RWPE2 (cell line): Measurements from ENCODE around the gene CRPPA.
"Not testable (repeated sequence)": the region's sequence is repeated elsewhere in the genome, so short reads cannot be mapped to it uniquely, and the experiment has no call there.

Experiments used
- ATAC-seq: fragments of 200-7000 bp; cut with Tn5 transposase; 3 replicates; pipeline ENCODE4 v1.9.1; 2021; ENCODE audit warnings: low read depth
- DNase-seq: peaks from one replicate; pipeline ENCODE4 v3.0.0-alpha.2; 2020; ENCODE audit warnings: low spot score
- H3K27ac ChIP-seq: fragments of 450-650 bp; 2 replicates; pipeline ENCODE4 v1.5.1; 2017; ENCODE audit warnings: mild to moderate bottlenecking; ENCODE audit not compliant: poor library complexity, severe bottlenecking
- H3K27me3 ChIP-seq: fragments of 250-450 bp; sonication (Bioruptor Pico); 2 replicates; pipeline ENCODE4 v1.5.1; 2021; ENCODE audit warnings: mild to moderate bottlenecking, moderate library complexity; ENCODE audit not compliant: insufficient read depth, poor library complexity, severe bottlenecking
- H3K36me3 ChIP-seq: fragments of 250-450 bp; sonication (Bioruptor Pico); 2 replicates; pipeline ENCODE4 v1.5.1; 2020; ENCODE audit warnings: low read depth, mild to moderate bottlenecking, moderate library complexity
- H3K4me1 ChIP-seq: fragments of 250-450 bp; sonication (Bioruptor Pico); 2 replicates; pipeline ENCODE4 v1.5.1; 2021; ENCODE audit warnings: mild to moderate bottlenecking, moderate library complexity; ENCODE audit not compliant: insufficient read depth, poor library complexity, severe bottlenecking
- H3K4me3 ChIP-seq: fragments of 250-450 bp; sonication (Bioruptor Pico); 2 replicates; pipeline ENCODE4 v1.5.1; 2021; ENCODE audit warnings: mild to moderate bottlenecking, moderate library complexity; ENCODE audit not compliant: severe bottlenecking
- H3K9me3 ChIP-seq: fragments of 250-450 bp; sonication (Bioruptor Pico); 2 replicates; pipeline ENCODE4 v1.5.1; 2021; ENCODE audit warnings: mild to moderate bottlenecking, moderate library complexity; ENCODE audit not compliant: severe bottlenecking
- TF ChIP-seq, protein P1 (sequence below): fragments of 450-650 bp; IDR thresholded peaks from one replicate; pipeline ENCODE4 v1.5.1; 2017; ENCODE audit warnings: mild to moderate bottlenecking, moderate library complexity; ENCODE audit not compliant: poor library complexity, severe bottlenecking

CRPPA gene

GRCh38 chr7:16395121-16395520 is 26.2 kb downstream of the CRPPA start:
- ATAC-seq (no peak), DNase-seq (no peak)
- H3K36me3 ChIP-seq = no peaks in the 10 kb centered on the region

DNA sequence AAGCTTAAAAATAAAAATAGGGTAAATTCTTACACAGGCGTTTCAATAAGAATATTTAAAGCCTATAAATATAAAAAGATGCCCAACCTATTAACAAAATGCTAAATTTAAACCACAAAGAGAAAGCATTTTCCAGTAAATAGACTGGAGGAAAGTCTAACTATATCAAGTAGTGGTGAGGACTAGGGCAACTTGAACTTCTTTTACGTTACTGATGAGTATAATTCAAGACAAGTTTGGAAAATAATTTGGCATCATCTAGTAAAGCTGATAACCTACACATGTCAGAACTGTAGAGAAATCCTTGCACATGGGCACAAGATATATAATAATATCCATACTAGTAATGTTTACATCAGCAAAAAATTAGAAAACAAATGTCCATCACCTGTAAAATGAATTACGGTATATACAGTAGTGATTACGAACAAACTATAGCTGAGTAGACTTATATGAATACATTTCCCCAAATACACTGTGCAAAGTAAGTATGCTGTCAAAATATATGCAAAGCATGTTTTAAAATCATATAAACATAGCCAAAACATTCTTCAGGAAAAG is 27.4 kb downstream of the CRPPA start:
- no peak for ATAC-seq
- H3K27ac ChIP-seq = no peak overlapping the region
- no peaks in the 10 kb centered on the region for H3K27me3 ChIP-seq
- no peaks in the 10 kb centered on the region for H3K36me3 ChIP-seq
- no peak overlapping the region for H3K4me3 ChIP-seq
- DNase-seq = no peak
- TF ChIP-seq, protein P1, sequence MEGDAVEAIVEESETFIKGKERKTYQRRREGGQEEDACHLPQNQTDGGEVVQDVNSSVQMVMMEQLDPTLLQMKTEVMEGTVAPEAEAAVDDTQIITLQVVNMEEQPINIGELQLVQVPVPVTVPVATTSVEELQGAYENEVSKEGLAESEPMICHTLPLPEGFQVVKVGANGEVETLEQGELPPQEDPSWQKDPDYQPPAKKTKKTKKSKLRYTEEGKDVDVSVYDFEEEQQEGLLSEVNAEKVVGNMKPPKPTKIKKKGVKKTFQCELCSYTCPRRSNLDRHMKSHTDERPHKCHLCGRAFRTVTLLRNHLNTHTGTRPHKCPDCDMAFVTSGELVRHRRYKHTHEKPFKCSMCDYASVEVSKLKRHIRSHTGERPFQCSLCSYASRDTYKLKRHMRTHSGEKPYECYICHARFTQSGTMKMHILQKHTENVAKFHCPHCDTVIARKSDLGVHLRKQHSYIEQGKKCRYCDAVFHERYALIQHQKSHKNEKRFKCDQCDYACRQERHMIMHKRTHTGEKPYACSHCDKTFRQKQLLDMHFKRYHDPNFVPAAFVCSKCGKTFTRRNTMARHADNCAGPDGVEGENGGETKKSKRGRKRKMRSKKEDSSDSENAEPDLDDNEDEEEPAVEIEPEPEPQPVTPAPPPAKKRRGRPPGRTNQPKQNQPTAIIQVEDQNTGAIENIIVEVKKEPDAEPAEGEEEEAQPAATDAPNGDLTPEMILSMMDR = no peak
- H3K4me1 ChIP-seq = no peaks in the 10 kb centered on the region
- no peaks in the 10 kb centered on the region for H3K9me3 ChIP-seq

More at GRCh38 chr7:16395121-16395520, 26.2 kb downstream of the CRPPA start:
- Histone ChIP-seq H3K4me3 (no peak overlapping the region), H3K9me3 (peaks cover 3% of the 10 kb centered on the region), H3K27ac (no peak overlapping the region), H3K27me3 (no peaks in the 10 kb centered on the region), H3K4me1 (no peaks in the 10 kb centered on the region)
- TF ChIP-seq, protein P1 = no peak

DNA sequence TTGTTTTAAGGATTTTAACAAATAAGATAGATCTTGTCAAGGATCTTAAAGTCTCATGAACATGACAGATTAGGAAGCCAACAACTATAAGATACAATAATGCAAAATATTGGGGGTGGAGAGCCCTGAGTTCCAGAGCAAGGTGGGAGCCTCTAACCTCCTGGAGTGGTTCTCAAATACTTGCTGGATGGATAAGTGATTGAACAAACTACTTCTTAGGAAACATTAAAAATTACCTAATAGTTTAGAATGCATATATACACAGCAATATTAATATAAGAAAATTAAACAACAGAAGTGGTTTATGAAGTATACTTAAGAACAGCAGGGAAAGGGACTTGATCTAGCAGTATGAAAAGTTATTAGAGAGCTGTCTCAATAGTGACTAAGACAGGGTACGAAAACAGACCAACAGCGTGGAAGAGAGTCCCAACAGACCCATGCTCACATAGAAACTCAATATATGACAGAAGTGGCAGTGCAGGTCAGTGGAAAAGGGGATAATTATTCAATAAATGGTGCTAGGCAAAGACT is 28.3 kb downstream of the CRPPA start:
- TF ChIP-seq, protein P1 = no peak
- H3K9me3 ChIP-seq = no peaks in the 10 kb centered on the region
- no peak for ATAC-seq

GRCh38 chr7:16383786-16384185 is 37.6 kb downstream of the CRPPA start:
- not testable (repeated sequence) for H3K27ac ChIP-seq, ATAC-seq, H3K9me3 ChIP-seq, H3K4me1 ChIP-seq, H3K36me3 ChIP-seq, DNase-seq, H3K4me3 ChIP-seq, H3K27me3 ChIP-seq

More for the DNA sequence above, 28.3 kb downstream of the CRPPA start:
- Histone ChIP-seq H3K27ac (no peak overlapping the region), H3K4me1 (no peaks in the 10 kb centered on the region), H3K4me3 (no peak overlapping the region), H3K27me3 (no peaks in the 10 kb centered on the region), H3K36me3 (no peaks in the 10 kb centered on the region)
- DNase-seq = no peak

GRCh38 chr7:16383103-16383502 is 38.2 kb downstream of the CRPPA start:
- H3K9me3 ChIP-seq, H3K27me3 ChIP-seq, H3K36me3 ChIP-seq, H3K27ac ChIP-seq, DNase-seq, ATAC-seq, H3K4me3 ChIP-seq, H3K4me1 ChIP-seq: not testable (repeated sequence)
